HUDEP-2 (cell line): ENCODE measurements around the gene RAB19.
A peak's percentile ranks its signal among the peaks of the same experiment; 100 is the strongest.

Experiments used
- DNase-seq, 76 experiments: peaks; one replicate each; lab custom pipeline; 2025; ENCODE audit not compliant: unreplicated experiment in 76 of 76; lab: John Stamatoyannopoulos, UW

RAB19 gene

GRCh38 chr7:140403878-140404564 is at the start of gene RAB19:
TSS of gene RAB19 (plus strand) at chr7:140404058. CDS start at chr7:140407647, 3,589 bp downstream.
- no peak for DNase-seq

DNA sequence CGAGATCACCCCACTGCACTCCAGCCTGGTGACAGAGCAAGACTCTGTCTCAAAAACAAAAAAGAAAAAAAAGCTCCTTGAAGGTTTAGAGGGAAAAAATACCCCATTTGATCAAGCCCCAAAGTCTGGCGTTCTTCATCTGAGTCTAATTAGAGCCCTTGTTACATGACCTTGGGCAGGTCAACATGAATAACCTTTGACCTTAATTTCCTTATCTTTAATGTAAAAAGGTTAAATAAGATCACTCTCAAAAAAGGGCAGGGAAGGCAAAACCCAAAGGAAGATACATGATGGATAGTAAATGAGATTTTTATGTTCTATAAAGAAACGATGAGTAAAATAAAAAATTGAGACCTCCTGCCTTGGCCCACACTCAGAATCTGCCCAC is 45.8 kb upstream of the RAB19 start:
- no peak for DNase-seq

DNA sequence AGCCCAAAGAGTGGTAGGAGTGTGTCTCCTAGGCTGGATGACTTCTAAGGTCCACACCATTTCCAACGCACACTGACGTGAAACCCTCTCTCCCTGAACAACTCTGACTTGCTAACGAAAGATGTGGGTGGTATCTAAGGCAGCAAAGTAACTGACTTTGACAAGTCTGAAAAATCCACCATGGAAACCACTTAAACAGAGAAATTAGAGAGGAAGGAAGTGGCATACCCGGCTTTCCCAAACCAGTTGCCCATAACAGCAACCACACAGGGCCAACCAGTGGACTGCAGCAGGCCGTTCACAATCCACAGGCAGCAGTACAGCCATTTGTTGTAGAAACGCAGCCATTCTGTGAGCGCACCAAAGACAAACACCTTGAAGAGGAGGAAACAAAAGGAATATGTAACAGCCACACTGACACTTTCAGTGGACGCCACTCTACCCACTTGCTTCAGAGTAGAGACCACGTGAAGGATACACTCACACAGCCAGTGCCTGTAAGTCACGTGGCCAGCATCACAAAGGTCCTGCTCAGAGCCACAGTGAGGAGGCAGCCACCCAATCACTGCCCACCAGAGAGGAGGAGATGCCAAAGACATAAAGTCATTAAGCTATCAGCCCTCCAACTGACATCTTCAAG is 45.3 kb upstream of the RAB19 start:
- peak in 1 of 76 experiments; percentile 2 for DNase-seq

- DNase-seq, result peak in 14 of 76 experiments; percentile 2 to 45 (median 10)
These were observed 43.1 kb upstream of the RAB19 start for GRCh38 chr7:140360697-140361229.

DNA sequence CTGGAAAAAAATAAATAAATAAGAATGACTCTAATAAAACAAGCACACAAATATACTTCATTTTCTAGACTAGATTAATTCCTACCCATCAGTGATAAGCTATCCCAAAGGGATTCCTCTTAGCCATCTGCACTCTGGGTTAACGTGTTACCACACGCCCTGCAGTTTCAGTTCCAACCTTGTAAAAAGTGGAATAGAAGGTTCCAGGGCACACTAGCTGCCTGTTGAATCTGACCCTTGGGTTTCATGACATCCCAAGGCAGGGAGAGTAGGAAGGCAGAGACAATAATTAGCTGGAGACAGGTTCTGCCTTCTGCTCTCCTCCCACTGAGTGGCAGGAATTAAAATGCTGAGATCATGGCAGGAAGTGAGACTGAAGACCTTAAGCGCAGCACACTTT is 39.0 kb upstream of the RAB19 start:
- DNase-seq, result no peak

DNA sequence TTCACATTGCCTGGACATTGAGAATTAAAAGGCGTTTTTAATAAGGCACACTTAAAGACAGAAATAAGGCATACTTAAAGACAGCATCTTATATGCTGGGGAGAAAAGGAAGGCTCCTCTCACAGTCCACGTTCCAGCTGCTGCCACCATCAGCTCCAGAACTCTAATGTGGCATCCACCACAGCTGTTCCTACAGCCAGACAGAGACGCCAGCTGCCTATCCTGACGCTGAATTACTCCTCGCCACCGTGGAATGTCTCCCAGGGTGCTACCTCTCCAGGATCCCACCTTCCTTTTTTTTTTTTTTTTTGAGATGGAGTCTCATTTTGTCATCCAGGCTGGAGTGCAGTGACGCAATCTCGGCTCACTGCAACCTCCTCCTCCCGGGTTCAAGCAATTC is 36.3 kb upstream of the RAB19 start:
- no peak for DNase-seq

GRCh38 chr7:140369294-140369693 is 34.6 kb upstream of the RAB19 start:
- no peak for DNase-seq

DNA sequence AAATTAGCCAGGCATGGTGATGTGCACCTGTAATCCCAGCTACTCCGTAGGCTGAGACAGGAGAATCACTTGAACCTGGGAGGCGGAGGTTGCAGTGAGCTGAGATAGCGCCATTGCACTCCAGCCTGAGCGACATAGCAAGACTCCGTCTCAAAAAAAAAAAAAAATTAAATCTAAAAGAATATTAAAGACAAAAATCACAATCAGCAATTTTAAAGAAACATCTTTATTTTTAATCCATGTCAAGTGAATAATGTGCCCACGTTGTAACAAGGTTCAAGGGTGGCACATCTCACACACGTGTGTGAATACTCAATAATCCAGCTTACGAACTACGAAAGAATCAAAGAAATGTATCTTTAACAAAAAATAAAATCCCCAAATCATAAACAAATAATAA is 28.5 kb upstream of the RAB19 start:
- DNase-seq, result no peak

DNA sequence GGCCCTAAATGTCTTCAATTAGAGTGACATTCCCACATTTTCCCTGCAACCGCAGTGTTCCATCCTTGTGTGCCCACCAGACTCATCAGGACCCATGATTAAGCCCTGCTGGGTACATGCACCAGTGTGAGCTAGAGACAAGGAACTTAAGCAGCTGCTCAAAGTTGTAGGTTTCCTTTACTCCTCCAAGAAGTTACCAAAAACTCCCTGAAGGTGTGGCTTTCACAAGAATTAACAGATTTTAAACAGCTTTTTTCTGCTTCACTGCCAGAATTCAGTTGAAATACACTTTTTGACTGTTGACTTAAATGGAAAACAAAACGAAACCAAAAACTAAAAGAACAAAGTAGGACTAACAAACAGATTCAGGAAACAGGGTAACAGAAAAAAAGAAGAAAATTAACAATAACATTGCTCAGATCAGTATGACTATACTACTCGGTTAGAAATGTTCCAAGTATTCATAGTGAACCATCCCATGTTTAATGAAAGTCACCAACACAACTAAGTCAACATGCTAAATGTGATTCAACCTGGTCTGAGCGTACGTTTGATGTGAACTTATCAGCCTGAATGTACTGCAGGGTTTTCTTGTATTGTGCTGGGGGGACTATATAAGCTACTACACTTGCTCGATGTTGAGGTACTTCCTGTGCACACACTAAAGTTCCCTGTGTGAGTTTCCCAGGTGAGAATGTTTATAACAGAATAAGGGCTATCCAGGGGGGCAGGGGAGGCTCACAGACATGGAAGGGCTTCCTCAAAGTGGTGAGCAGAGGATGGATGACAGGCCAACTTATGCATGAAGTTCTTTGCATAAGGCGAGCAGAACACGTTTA is 27.7 kb upstream of the RAB19 start:
- DNase-seq, result no peak

DNA sequence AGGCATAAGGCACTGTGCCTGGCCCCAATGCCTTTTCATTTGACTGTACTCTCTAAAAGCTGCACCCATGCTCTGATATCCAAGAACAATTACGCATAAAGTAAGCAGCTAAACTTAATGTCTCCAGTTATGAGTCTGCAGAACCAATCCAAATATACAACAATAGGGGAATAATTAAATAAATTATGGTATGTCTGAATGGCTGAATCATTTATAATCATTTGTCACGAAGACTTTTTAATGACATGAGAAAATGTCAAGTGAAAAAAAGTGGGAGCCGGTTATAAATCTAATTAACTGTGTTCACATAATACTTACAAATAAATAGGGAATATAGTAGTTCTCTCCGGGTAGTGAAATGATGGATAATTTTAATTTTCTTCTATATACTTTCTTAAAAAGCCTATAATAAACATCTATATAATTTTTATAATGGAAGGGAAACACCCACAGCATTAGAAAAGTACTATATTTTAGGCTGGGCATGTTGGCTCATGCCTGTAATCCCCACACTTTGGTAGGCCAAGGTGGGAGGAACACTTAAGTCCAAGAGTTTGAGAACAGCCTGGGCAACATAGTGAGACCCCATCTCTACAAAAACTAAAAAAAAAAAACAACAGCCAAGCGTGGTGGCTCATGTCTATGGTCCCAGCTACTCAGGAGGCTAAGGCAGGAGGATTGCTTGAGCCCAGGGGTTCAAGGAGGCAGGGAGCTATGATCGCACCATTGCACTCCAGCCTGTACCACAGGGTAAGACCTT is 19.7 kb upstream of the RAB19 start:
- no peak for DNase-seq

DNA sequence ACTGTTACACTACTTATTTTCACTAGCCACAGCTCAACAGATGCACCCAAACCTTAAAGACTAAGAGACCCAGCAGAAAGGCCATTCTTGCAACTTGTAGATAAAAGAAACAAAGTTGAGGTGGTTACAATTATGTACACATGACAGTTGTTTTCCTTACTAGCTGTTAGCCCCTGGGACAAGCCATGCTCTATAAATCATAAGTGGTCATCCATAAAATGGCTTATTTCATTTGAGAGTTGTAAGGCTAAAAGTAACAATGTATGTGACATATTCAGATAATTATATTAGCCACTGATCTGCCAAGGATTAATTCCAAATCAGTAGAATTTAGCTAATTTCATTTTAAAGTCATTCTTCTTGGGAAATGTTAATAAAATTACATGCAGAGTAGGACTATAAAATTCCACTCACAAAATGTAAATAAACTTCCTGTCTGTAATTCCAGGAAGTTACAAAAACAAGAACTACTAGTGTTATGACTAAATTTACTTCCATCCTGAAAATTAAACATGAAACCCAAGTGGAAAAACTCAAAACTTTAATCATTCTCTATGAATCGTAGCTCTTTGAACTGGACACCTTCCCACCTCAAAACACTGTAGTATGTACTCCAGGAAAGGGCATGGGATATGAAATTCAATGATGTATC is 18.8 kb upstream of the RAB19 start:
- DNase-seq, result no peak

GRCh38 chr7:140389445-140389844 is 14.4 kb upstream of the RAB19 start:
- DNase-seq, result no peak

DNA sequence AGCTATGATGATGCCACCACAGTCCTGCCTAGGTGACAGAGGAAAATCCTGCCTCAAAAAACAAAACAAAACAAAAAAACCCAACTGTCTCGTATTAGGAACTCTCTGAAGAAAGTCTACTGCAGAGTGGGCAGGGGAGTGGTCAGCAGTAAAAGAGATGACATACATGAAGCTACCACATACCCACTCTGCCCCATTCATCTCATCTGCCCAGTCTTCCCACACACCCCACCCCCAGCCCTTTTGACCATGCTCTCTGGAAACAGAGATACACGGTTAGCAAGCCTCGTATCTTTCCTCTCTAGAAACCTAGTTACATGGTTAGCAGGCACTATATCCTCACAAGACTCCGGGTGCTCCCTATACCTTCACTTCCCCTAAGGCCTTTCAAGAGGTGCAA is 13.8 kb upstream of the RAB19 start:
- no peak for DNase-seq

- DNase-seq, result no peak
These were observed 13.2 kb upstream of the RAB19 start for GRCh38 chr7:140390466-140391190.

DNA sequence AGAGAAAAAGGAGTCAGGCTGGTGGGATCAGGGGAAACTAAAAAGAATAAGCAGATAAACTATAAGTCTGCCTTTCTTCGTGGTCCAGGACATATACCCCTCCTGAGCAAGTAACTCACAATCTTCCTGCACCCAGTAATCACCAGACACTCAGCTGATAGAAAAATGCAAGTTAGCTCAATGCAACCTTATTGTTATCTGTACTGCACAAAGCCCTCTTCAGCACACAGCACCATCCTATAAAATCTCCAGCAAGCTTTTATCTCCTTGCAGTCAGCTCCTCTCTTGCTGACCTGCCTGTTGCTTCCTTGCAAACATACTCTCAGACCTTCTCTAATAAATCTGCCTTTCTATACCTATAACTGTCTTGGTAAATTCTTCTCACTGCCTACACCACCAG is 12.2 kb upstream of the RAB19 start:
- peak in 44 of 76 experiments; percentile 4 to 69 (median 25) for DNase-seq

DNA sequence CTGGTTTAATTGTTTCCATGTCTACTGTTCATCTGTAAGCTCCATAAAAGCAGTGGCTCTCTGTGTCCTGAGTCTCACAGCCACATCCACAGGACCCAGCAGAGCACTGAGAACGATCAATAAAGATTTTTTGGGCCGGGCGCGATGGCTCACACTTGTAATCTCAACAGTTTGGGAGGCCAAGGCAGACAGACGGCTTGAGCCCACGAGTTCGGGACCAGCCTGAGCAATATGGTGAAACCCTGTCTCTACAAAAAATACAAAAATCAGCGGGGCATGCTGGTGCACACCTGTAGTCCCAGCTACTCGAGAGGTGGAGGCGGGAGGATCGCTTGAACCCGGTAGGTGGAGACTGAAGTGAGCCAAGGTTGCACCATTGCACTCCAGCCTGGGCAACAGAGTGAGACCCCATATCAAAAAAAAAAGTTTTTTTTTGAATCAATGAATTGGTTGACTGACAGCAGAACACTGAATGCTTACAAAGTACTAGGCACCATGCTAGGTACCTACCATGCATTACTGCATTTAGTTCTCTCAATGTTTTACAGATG is 10.0 kb upstream of the RAB19 start:
- DNase-seq, result no peak

DNA sequence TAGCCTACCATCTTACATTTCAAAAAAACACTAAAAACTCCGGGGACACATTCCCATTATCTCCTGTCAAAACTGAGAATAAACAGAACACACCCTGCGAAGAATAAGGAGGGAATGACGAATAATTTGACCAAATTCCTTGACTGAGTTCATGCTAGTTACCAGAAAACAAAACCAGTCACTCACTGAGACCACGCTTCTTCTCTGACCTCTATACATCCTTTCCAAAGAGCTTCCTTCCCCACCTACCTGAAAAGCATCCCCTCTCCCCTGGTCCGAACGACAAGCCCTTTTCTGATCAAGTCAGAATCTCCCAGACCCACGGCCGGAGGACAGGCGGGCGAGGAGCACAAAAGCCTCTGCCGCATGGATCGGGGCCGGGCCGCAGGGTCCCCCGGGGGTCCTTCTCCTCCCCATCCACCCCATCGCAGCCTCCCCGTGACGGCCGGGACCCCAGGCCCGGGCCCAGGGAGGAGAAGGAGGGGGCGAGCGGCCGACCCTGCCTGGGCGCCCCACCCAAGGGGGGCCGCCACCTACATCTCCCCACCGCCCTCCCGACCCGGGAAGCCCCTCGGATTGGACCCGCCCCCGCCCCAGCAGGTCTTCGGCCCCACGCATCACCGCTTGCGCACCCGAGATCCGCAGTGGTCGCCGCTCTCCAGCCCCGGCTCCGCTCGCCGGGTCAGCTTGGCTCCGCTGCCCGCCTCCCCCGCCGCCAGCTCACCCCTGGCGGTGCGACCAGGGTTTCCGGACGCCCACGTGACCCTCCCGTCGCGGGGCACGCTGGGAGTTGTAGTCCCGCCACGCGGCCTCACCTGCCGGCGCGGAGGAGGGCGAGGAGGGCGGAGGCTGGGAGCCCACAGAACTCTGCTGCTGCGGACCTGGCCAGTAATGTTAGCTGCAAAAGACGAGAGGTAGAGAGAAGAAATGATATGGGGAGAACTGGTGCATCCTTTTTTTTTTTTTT is 5.8 kb upstream of the RAB19 start, which contains the start of gene SLC37A3:
Gene SLC37A3, minus strand, starts transcription at position 747 of the 967 bp plus-strand sequence. CDS start 16,004 bp downstream, outside the sequence.
- peak in 70 of 76 experiments; percentile 2 to 80 (median 54) for DNase-seq

- DNase-seq, result no peak
These were observed 5.0 kb upstream of the RAB19 start for GRCh38 chr7:140398821-140399220.
